ENCODE results near the gene SPSB4. TPM values are rescaled to one million over a fixed set of nuclear protein-coding genes. Genes with fewer than 3 reads are reported as not detected.

SPSB4 gene
- total and polyA plus RNA-seq, 5 donors from 2014 or later, result not detected

DNA sequence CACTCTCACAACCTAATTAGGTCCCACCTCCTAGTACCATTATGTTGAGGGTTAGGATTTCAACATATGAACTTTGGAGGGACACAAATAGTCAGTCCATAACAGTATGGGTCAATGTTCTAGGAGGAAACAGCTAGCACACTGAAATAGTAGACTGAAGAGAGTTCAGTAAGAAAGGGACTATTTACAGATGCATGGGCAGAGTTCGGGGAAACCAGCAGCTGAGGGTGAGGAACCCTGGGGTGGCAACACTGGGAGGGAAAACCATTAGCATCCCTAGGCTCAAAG is 102.5 kb downstream of the SPSB4 start:
- Mint-ChIP-seq H3K4me3 (no peak overlapping the region), H3K36me3 (no peaks in the 10 kb centered on the region), H3K27me3 (peaks cover 22% of the 10 kb centered on the region), H3K9me3 (peaks cover 0 to 6% (median 0%) of the 10 kb centered on the region in 7 donors), H3K27ac (no peak overlapping the region), H3K4me1 (no peaks in the 10 kb centered on the region)
- Histone ChIP-seq H3K4me1 (ENCODE audit: control insufficient read depth, insufficient read depth, low read length, poor library complexity, severe bottlenecking) (no peaks in the 10 kb centered on the region), H3K27ac (ENCODE audit: insufficient read depth, low read length, poor library complexity, severe bottlenecking) (no peak overlapping the region), H3K9me3 (ENCODE audit: control insufficient read depth in 2 of 2, low read length in 2 of 2) (no peaks in the 10 kb centered on the region), H3K4me3 (ENCODE audit: low read depth, low read length) (no peak overlapping the region), H3K36me3 (ENCODE audit: control insufficient read depth, insufficient read depth, low read length) (no peaks in the 10 kb centered on the region), H3K27me3 (ENCODE audit: control insufficient read depth, insufficient read depth, low read length) (peaks cover 3% of the 10 kb centered on the region)
- no peak for ATAC-seq (ENCODE audit: low read depth in 2 of 2)
- no peak for DNase-seq

DNA sequence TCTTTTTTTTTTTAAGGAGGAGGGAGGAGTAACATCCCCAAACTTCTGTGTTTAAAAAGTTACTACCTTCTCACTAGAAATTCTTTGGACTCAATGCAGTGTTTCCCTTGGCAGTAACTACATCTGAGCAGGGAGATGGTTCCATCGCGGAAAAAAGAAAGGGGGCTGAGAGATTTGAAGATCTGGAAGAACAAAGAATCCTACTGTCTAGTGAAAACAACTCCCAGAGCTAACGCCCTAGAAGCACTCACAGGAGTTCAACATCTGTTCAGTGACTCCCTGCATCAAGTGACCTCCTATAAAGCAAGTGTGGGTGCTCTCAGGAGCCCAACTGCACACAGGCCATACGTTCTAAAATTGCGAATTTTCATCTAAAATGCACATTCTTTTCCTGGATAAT is 113.7 kb downstream of the SPSB4 start:
- peaks cover 33% of the 10 kb centered on the region for H3K27me3 Mint-ChIP-seq
- no peaks in the 10 kb centered on the region for H3K4me1 Mint-ChIP-seq
- no peaks in the 10 kb centered on the region for H3K4me1 ChIP-seq (ENCODE audit: control insufficient read depth, insufficient read depth, low read length, poor library complexity, severe bottlenecking)
- DNase-seq (no peak), ATAC-seq (ENCODE audit: low read depth in 2 of 2) (no peak)
- no peak overlapping the region for H3K4me3 ChIP-seq (ENCODE audit: low read depth, low read length)
- H3K4me3 Mint-ChIP-seq, result no peak overlapping the region
- H3K36me3 Mint-ChIP-seq, result no peaks in the 10 kb centered on the region
- H3K36me3 ChIP-seq (ENCODE audit: control insufficient read depth, insufficient read depth, low read length), result no peaks in the 10 kb centered on the region
- peaks cover 1 to 5% of the 10 kb centered on the region in 2 experiments for H3K9me3 ChIP-seq (ENCODE audit: control insufficient read depth in 2 of 2, low read length in 2 of 2)
- peaks cover 2% of the 10 kb centered on the region for H3K27me3 ChIP-seq (ENCODE audit: control insufficient read depth, insufficient read depth, low read length)
- H3K27ac ChIP-seq (ENCODE audit: insufficient read depth, low read length, poor library complexity, severe bottlenecking), result no peak overlapping the region
- H3K27ac Mint-ChIP-seq, result no peak overlapping the region
- peaks cover 2 to 11% (median 4%) of the 10 kb centered on the region in 7 donors for H3K9me3 Mint-ChIP-seq

DNA sequence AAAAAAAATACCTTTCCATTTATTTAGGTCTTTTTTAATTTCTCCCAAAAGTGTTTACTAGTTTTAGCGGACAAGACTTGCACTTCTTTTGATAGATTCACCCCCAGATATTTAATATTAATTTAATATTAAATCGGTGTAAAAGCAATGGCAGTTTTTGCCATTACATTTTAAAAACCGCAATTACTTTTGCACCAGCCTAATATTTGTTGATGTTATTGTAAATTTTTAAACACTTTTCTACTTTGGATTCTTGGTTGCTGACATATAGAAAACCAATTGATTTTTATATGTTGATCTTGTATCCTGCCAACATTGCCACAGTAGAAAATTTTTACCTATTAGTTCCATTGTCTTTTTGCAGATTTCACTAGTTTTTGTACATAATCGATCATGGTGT is 116.5 kb downstream of the SPSB4 start:
- H3K27ac Mint-ChIP-seq, result no peak overlapping the region
- Histone ChIP-seq H3K9me3 (ENCODE audit: control insufficient read depth in 2 of 2, low read length in 2 of 2) (no peaks in the 10 kb centered on the region), H3K4me1 (ENCODE audit: control insufficient read depth, insufficient read depth, low read length, poor library complexity, severe bottlenecking) (no peaks in the 10 kb centered on the region), H3K4me3 (ENCODE audit: low read depth, low read length) (no peak overlapping the region), H3K27me3 (ENCODE audit: control insufficient read depth, insufficient read depth, low read length) (peaks cover 11% of the 10 kb centered on the region), H3K27ac (ENCODE audit: insufficient read depth, low read length, poor library complexity, severe bottlenecking) (no peak overlapping the region), H3K36me3 (ENCODE audit: control insufficient read depth, insufficient read depth, low read length) (no peaks in the 10 kb centered on the region)
- H3K4me3 Mint-ChIP-seq, result no peak overlapping the region
- no peaks in the 10 kb centered on the region for H3K36me3 Mint-ChIP-seq
- H3K9me3 Mint-ChIP-seq, result peaks cover 0 to 3% (median 0%) of the 10 kb centered on the region in 7 donors
- ATAC-seq (ENCODE audit: low read depth in 2 of 2), result no peak
- peaks cover 26% of the 10 kb centered on the region for H3K27me3 Mint-ChIP-seq
- no peaks in the 10 kb centered on the region for H3K4me1 Mint-ChIP-seq
- DNase-seq, result no peak

DNA sequence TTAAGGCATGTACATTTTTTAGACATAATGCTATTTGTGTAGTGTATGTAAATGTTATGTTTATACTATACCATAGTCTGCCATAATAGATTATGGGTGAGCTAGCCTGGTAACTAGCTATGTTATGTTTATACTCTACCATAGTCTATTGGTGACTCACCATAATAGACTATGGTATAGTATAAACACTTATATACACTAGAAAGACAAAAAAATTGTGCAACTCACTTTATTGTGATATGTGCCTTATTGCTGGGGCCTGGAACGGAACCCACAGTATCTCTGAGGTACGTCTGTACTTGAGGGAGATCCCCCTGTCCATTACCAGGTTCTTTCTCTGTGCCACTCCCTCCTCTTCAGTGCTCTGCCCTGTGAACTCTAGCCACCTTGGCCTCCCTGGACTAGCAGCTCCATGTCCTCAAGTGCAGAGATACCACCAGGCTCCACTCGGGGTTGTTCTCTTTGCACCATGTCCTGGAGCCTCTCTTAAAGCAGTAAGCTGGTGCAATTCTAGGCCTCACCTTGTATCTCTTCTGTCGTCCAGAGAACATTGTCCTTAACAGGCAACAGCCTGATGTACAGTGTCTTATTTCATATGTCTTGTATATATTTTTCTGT is 119.6 kb downstream of the SPSB4 start:
- H3K36me3 ChIP-seq (ENCODE audit: control insufficient read depth, insufficient read depth, low read length), result no peaks in the 10 kb centered on the region
- peaks cover 21% of the 10 kb centered on the region for H3K27me3 Mint-ChIP-seq
- H3K27ac ChIP-seq (ENCODE audit: insufficient read depth, low read length, poor library complexity, severe bottlenecking), result no peak overlapping the region
- ATAC-seq (ENCODE audit: low read depth in 2 of 2) (no peak), DNase-seq (no peak)
- H3K4me3 ChIP-seq (ENCODE audit: low read depth, low read length), result no peak overlapping the region
- H3K27ac Mint-ChIP-seq, result no peak overlapping the region
- no peaks in the 10 kb centered on the region for H3K9me3 ChIP-seq (ENCODE audit: control insufficient read depth in 2 of 2, low read length in 2 of 2)
- no peaks in the 10 kb centered on the region for H3K4me1 ChIP-seq (ENCODE audit: control insufficient read depth, insufficient read depth, low read length, poor library complexity, severe bottlenecking)
- no peak overlapping the region for H3K4me3 Mint-ChIP-seq
- peaks cover 11% of the 10 kb centered on the region for H3K27me3 ChIP-seq (ENCODE audit: control insufficient read depth, insufficient read depth, low read length)
- H3K9me3 Mint-ChIP-seq, result peaks cover 0 to 3% (median 0%) of the 10 kb centered on the region in 7 donors
- no peaks in the 10 kb centered on the region for H3K36me3 Mint-ChIP-seq
- H3K4me1 Mint-ChIP-seq, result no peaks in the 10 kb centered on the region

DNA sequence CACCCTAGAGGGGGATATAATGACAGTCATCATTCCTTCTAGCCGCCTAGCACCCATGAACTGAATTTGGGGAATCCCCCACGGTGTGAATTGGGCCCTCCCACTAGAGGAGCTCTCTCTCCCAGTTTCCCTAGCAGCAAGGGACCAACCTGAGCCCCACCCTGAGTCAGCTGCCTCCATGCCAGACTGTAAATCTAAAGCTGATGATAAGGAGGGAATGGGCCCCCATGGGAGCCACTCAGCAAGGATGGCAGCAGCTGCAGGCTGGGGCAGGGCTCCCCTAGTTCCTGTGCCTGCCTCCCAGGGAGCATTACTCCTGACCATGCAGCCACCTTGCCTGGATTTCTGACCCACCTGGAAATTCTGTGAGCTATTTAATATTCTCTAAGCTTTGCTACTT is 123.5 kb downstream of the SPSB4 start:
- Mint-ChIP-seq H3K9me3 (peaks cover 0 to 3% (median 0%) of the 10 kb centered on the region in 7 donors), H3K4me3 (no peak overlapping the region), H3K4me1 (no peaks in the 10 kb centered on the region), H3K36me3 (no peaks in the 10 kb centered on the region), H3K27me3 (peaks cover 24% of the 10 kb centered on the region), H3K27ac (no peak overlapping the region)
- ATAC-seq (ENCODE audit: low read depth in 2 of 2) (no peak), DNase-seq (no peak)
- Histone ChIP-seq H3K4me1 (ENCODE audit: control insufficient read depth, insufficient read depth, low read length, poor library complexity, severe bottlenecking) (no peaks in the 10 kb centered on the region), H3K27ac (ENCODE audit: insufficient read depth, low read length, poor library complexity, severe bottlenecking) (no peak overlapping the region), H3K36me3 (ENCODE audit: control insufficient read depth, insufficient read depth, low read length) (no peaks in the 10 kb centered on the region), H3K4me3 (ENCODE audit: low read depth, low read length) (no peak overlapping the region), H3K9me3 (ENCODE audit: control insufficient read depth in 2 of 2, low read length in 2 of 2) (no peaks in the 10 kb centered on the region), H3K27me3 (ENCODE audit: control insufficient read depth, insufficient read depth, low read length) (peaks cover 10% of the 10 kb centered on the region)

DNA sequence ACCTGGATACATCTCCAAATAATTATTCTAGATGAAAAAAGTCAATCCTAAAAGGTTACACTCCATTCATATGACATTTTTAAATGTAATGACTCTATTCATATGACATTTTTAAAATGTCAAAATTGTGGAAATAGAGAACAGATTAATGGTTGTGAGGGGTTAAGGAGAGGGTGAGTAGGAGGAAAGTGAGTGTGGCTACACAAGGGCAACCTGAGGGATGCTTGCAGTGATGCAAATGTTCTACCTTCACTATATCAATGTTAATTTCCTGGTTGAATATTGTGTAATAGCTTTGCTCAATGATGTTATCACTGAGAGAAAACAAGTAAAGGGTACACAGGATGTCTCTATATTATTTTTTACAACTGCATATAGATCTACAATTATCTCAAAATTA is 125.6 kb downstream of the SPSB4 start:
- no peak overlapping the region for H3K27ac Mint-ChIP-seq
- H3K9me3 Mint-ChIP-seq, result peaks cover 0 to 15% (median 0%) of the 10 kb centered on the region in 7 donors
- no peaks in the 10 kb centered on the region for H3K36me3 Mint-ChIP-seq
- Histone ChIP-seq H3K36me3 (ENCODE audit: control insufficient read depth, insufficient read depth, low read length) (no peaks in the 10 kb centered on the region), H3K27ac (ENCODE audit: insufficient read depth, low read length, poor library complexity, severe bottlenecking) (no peak overlapping the region), H3K9me3 (ENCODE audit: control insufficient read depth in 2 of 2, low read length in 2 of 2) (peaks cover 2 to 6% of the 10 kb centered on the region in 2 experiments), H3K4me3 (ENCODE audit: low read depth, low read length) (no peak overlapping the region), H3K27me3 (ENCODE audit: control insufficient read depth, insufficient read depth, low read length) (peaks cover 8% of the 10 kb centered on the region), H3K4me1 (ENCODE audit: control insufficient read depth, insufficient read depth, low read length, poor library complexity, severe bottlenecking) (no peaks in the 10 kb centered on the region)
- DNase-seq, result no peak
- ATAC-seq (ENCODE audit: low read depth in 2 of 2), result no peak
- H3K4me1 Mint-ChIP-seq, result no peaks in the 10 kb centered on the region
- no peak overlapping the region for H3K4me3 Mint-ChIP-seq
- peaks cover 23% of the 10 kb centered on the region for H3K27me3 Mint-ChIP-seq

DNA sequence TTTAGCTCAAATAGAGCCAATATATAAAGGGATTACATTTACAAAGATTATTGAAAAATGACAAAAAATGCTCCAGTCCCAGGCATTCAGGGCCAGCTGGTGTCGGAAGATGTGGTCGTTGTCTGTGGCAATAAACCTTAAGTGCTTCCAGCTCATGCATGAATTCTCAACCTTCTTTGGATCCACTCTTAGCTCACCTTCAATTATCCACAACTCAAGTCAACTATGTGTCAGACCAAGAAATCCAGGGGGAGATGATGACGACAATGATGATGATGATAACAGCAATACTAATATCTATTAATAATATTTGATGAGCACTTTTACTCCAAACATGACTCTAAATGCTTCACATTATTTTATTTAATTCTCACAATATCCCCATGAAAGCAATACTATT is 126.9 kb downstream of the SPSB4 start:
- Histone ChIP-seq H3K36me3 (ENCODE audit: control insufficient read depth, insufficient read depth, low read length) (no peaks in the 10 kb centered on the region), H3K9me3 (ENCODE audit: control insufficient read depth in 2 of 2, low read length in 2 of 2) (peaks cover 2 to 6% of the 10 kb centered on the region in 2 experiments), H3K27ac (ENCODE audit: insufficient read depth, low read length, poor library complexity, severe bottlenecking) (no peak overlapping the region), H3K27me3 (ENCODE audit: control insufficient read depth, insufficient read depth, low read length) (peaks cover 7% of the 10 kb centered on the region), H3K4me1 (ENCODE audit: control insufficient read depth, insufficient read depth, low read length, poor library complexity, severe bottlenecking) (no peaks in the 10 kb centered on the region), H3K4me3 (ENCODE audit: low read depth, low read length) (no peak overlapping the region)
- Mint-ChIP-seq H3K27me3 (peaks cover 30% of the 10 kb centered on the region), H3K27ac (no peak overlapping the region), H3K9me3 (peaks cover 0 to 15% (median 0%) of the 10 kb centered on the region in 7 donors), H3K4me1 (no peaks in the 10 kb centered on the region), H3K4me3 (no peak overlapping the region), H3K36me3 (no peaks in the 10 kb centered on the region)
- ATAC-seq (ENCODE audit: low read depth in 2 of 2) (no peak), DNase-seq (no peak)

DNA sequence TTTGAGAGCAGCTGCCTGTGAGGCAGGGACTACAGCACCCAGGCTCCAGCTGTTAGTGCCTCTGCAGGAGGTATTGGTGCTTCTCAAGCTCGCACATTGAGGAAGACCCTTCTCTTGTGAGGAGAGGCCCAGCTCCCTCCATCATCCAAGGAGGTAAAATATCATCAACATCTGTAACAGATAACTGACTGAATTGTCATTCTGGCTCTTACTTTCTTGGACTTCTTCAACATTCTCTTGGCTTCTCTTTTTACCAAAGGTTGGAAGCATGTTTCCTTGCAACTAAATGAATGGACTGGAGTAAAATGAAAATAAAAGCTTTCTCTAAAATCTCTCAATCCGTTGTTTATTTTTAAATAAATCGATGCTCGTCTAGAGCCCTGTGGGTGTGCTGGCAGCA is 127.4 kb downstream of the SPSB4 start:
- no peaks in the 10 kb centered on the region for H3K36me3 Mint-ChIP-seq
- no peaks in the 10 kb centered on the region for H3K4me1 Mint-ChIP-seq
- H3K27ac Mint-ChIP-seq, result no peak overlapping the region
- no peak for ATAC-seq (ENCODE audit: low read depth in 2 of 2)
- DNase-seq, result no peak
- no peak overlapping the region for H3K4me3 Mint-ChIP-seq
- H3K9me3 ChIP-seq (ENCODE audit: control insufficient read depth in 2 of 2, low read length in 2 of 2), result peaks cover 2 to 6% of the 10 kb centered on the region in 2 experiments
- H3K9me3 Mint-ChIP-seq, result peaks cover 0 to 15% (median 0%) of the 10 kb centered on the region in 7 donors
- H3K27me3 ChIP-seq (ENCODE audit: control insufficient read depth, insufficient read depth, low read length), result peaks cover 7% of the 10 kb centered on the region
- H3K4me3 ChIP-seq (ENCODE audit: low read depth, low read length), result no peak overlapping the region
- no peaks in the 10 kb centered on the region for H3K4me1 ChIP-seq (ENCODE audit: control insufficient read depth, insufficient read depth, low read length, poor library complexity, severe bottlenecking)
- peaks cover 33% of the 10 kb centered on the region for H3K27me3 Mint-ChIP-seq
- H3K27ac ChIP-seq (ENCODE audit: insufficient read depth, low read length, poor library complexity, severe bottlenecking), result no peak overlapping the region
- H3K36me3 ChIP-seq (ENCODE audit: control insufficient read depth, insufficient read depth, low read length), result no peaks in the 10 kb centered on the region
